Measurements from ENCODE around the gene STK10.

Gene STK10

GRCh38 chr5:172048539-172049101, 139.4 kb downstream of the STK10 start:
- H3K9me3 ChIP-seq (ENCODE audit: insufficient read depth, low read length), result no peaks in the 10 kb centered on the region
- H3K79me2 ChIP-seq (ENCODE audit: low read length), result no peaks in the 10 kb centered on the region
- no peak overlapping the region for H3K27ac ChIP-seq (ENCODE audit: low read length)
- H3K27me3 ChIP-seq (ENCODE audit: low read depth, low read length), result no peaks in the 10 kb centered on the region
- no peaks in the 10 kb centered on the region for H3K4me1 ChIP-seq (ENCODE audit: low read length)
- TF ChIP-seq EZH2phosphoT487 (IDR thresholded peaks at IDR 0.05; ENCODE audit: low read depth), result no peak
- no peak for TF ChIP-seq CTCF (IDR thresholded peaks at IDR 0.05; ENCODE audit: low read depth, low read length)
- H3K36me3 ChIP-seq (replicated peaks; ENCODE audit: low read depth, low read length), result peaks cover 53% of the 10 kb centered on the region
- H3K4me3 ChIP-seq (ENCODE audit: low read length), result no peak overlapping the region
- H2AFZ ChIP-seq (ENCODE audit: low read depth, low read length), result no peak overlapping the region
- no peak overlapping the region for H3K4me2 ChIP-seq (ENCODE audit: low read length)
- H4K20me1 ChIP-seq (ENCODE audit: insufficient read depth, low read length), result peaks cover 7% of the 10 kb centered on the region; the same call in 1 of the 2 replicates
- no peak overlapping the region for H3K9ac ChIP-seq (ENCODE audit: low read length)

GRCh38 chr5:172048170-172048422, 139.9 kb downstream of the STK10 start:
- TF ChIP-seq EZH2phosphoT487 (IDR thresholded peaks at IDR 0.05; ENCODE audit: low read depth) (no peak), CTCF (IDR thresholded peaks at IDR 0.05; ENCODE audit: low read depth, low read length) (no peak)
- Histone ChIP-seq H3K79me2 (ENCODE audit: low read length) (no peaks in the 10 kb centered on the region), H3K9me3 (ENCODE audit: insufficient read depth, low read length) (no peaks in the 10 kb centered on the region), H3K9ac (ENCODE audit: low read length) (no peak overlapping the region), H3K36me3 (replicated peaks; ENCODE audit: low read depth, low read length) (peaks cover 50% of the 10 kb centered on the region), H3K27me3 (ENCODE audit: low read depth, low read length) (no peaks in the 10 kb centered on the region), H3K4me3 (ENCODE audit: low read length) (no peak overlapping the region), H4K20me1 (ENCODE audit: insufficient read depth, low read length) (peaks cover 7% of the 10 kb centered on the region; the same call in 1 of the 2 replicates), H3K27ac (ENCODE audit: low read length) (no peak overlapping the region), H2AFZ (ENCODE audit: low read depth, low read length) (no peak overlapping the region), H3K4me1 (ENCODE audit: low read length) (no peaks in the 10 kb centered on the region), H3K4me2 (ENCODE audit: low read length) (no peak overlapping the region)

GRCh38 chr5:172046593-172046992, 141.4 kb downstream of the STK10 start:
- Histone ChIP-seq H3K4me2 (ENCODE audit: low read length) (no peak overlapping the region), H3K9me3 (ENCODE audit: insufficient read depth, low read length) (no peaks in the 10 kb centered on the region), H3K27me3 (ENCODE audit: low read depth, low read length) (no peaks in the 10 kb centered on the region), H3K36me3 (replicated peaks; ENCODE audit: low read depth, low read length) (peaks cover 36% of the 10 kb centered on the region), H3K4me3 (ENCODE audit: low read length) (no peak overlapping the region), H2AFZ (ENCODE audit: low read depth, low read length) (no peak overlapping the region), H4K20me1 (ENCODE audit: insufficient read depth, low read length) (peaks cover 7% of the 10 kb centered on the region; the same call in 1 of the 2 replicates), H3K9ac (ENCODE audit: low read length) (no peak overlapping the region), H3K27ac (ENCODE audit: low read length) (no peak overlapping the region), H3K79me2 (ENCODE audit: low read length) (no peaks in the 10 kb centered on the region), H3K4me1 (ENCODE audit: low read length) (no peaks in the 10 kb centered on the region)
- TF ChIP-seq EZH2phosphoT487 (IDR thresholded peaks at IDR 0.05; ENCODE audit: low read depth) (no peak), CTCF (IDR thresholded peaks at IDR 0.05; ENCODE audit: low read depth, low read length) (no peak)

GRCh38 chr5:172045315-172045632, 142.8 kb downstream of the STK10 start:
- Histone ChIP-seq H3K4me1 (ENCODE audit: low read length) (peaks cover 5% of the 10 kb centered on the region), H3K27me3 (ENCODE audit: low read depth, low read length) (no peaks in the 10 kb centered on the region), H3K36me3 (replicated peaks; ENCODE audit: low read depth, low read length) (peaks cover 34% of the 10 kb centered on the region), H3K27ac (ENCODE audit: low read length) (no peak overlapping the region), H2AFZ (ENCODE audit: low read depth, low read length) (no peak overlapping the region), H3K79me2 (ENCODE audit: low read length) (no peaks in the 10 kb centered on the region), H3K9me3 (ENCODE audit: insufficient read depth, low read length) (no peaks in the 10 kb centered on the region), H3K4me2 (ENCODE audit: low read length) (no peak overlapping the region), H3K4me3 (ENCODE audit: low read length) (no peak overlapping the region), H4K20me1 (ENCODE audit: insufficient read depth, low read length) (peaks cover 7% of the 10 kb centered on the region; the same call in 1 of the 2 replicates), H3K9ac (ENCODE audit: low read length) (no peak overlapping the region)
- TF ChIP-seq CTCF (IDR thresholded peaks at IDR 0.05; ENCODE audit: low read depth, low read length) (no peak), EZH2phosphoT487 (IDR thresholded peaks at IDR 0.05; ENCODE audit: low read depth) (no peak)

Data from OCI-LY3 (cell line).